Endodermal cell (in vitro differentiated cells): ENCODE data around the gene ZMYND8. TPM values are rescaled to one million over a fixed set of nuclear protein-coding genes. Genes with fewer than 3 reads are reported as not detected.
"Not testable (repeated sequence)": the region's sequence is repeated elsewhere in the genome, so short reads cannot be mapped to it uniquely, and the experiment has no call there.

Experiments used
- DNase-seq: peaks from one replicate; pipeline ENCODE4 v3.0.0-alpha.2; 2017
- H3K27ac ChIP-seq: 2 replicates; pipeline ENCODE4 v1.5.1; 2013; ENCODE audit warnings: mild to moderate bottlenecking, low read depth, low read length, moderate library complexity
- H3K27me3 ChIP-seq: 2 replicates; pipeline ENCODE4 v1.6.1; 2013; ENCODE audit warnings: mild to moderate bottlenecking, low read length, moderate library complexity; ENCODE audit not compliant: insufficient read depth, control insufficient read depth, poor library complexity, severe bottlenecking
- H3K36me3 ChIP-seq: 2 replicates; pipeline ENCODE4 v1.7.0; 2013; ENCODE audit warnings: mild to moderate bottlenecking, low read length, moderate library complexity; ENCODE audit not compliant: control insufficient read depth, insufficient read depth
- H3K4me1 ChIP-seq: one replicate; pipeline ENCODE4 v1.7.0; 2013; ENCODE audit warnings: low read length; ENCODE audit not compliant: control insufficient read depth, insufficient read depth
- H3K4me3 ChIP-seq: 2 replicates; pipeline ENCODE4 v1.5.1; 2013; ENCODE audit warnings: mild to moderate bottlenecking, low read length, moderate library complexity
- H3K9ac ChIP-seq: 2 replicates; pipeline ENCODE4 v1.6.1; 2013; ENCODE audit warnings: mild to moderate bottlenecking, low read length, moderate library complexity; ENCODE audit not compliant: poor library complexity, severe bottlenecking; ENCODE audit errors: extremely low read depth
- H3K9me3 ChIP-seq: 2 replicates; pipeline ENCODE4 v1.6.1; 2013; ENCODE audit warnings: mild to moderate bottlenecking, low read length, moderate library complexity; ENCODE audit not compliant: control insufficient read depth
- H3K27ac Mint-ChIP-seq: 2 replicates; pipeline ENCODE4 v1.8.0; 2020; ENCODE audit warnings: mixed read lengths
- H3K27me3 Mint-ChIP-seq: 2 replicates; pipeline ENCODE4 v1.8.0; 2021; ENCODE audit warnings: mild to moderate bottlenecking, mixed read lengths; ENCODE audit not compliant: insufficient read depth
- H3K36me3 Mint-ChIP-seq: 2 replicates; pipeline ENCODE4 v1.8.0; 2020; ENCODE audit warnings: low read depth, mixed read lengths
- H3K4me1 Mint-ChIP-seq: 2 replicates; pipeline ENCODE4 v1.8.0; 2020; ENCODE audit warnings: mixed read lengths
- H3K4me3 Mint-ChIP-seq: 2 replicates; pipeline ENCODE4 v1.8.0; 2020; ENCODE audit warnings: mild to moderate bottlenecking, moderate library complexity, mixed read lengths
- H3K9me3 Mint-ChIP-seq: 2 replicates; pipeline ENCODE4 v1.8.0; 2020; ENCODE audit warnings: mild to moderate bottlenecking, mixed read lengths
- WGBS, 2 experiments: methylation state at CpG; one replicate each; pipeline versions ENCODE4 v1.1.5 to v1.1.7; 2013; ENCODE audit warnings: missing lambda C conversion rate in 2 of 2, mixed read lengths in 1 of 2; ENCODE audit not compliant: insufficient coverage in 1 of 2, insufficient read length in 1 of 2; 5-methylcytosine and 5-hydroxymethylcytosine counted together
- total RNA-seq, 2 donors: library from RNA; stranded (reverse); fragmentation: NEBNext Ultra II Directional in 1 of 2; extraction: Animal tissue kit (Norgen Biotek cat#: 25700) in 1 of 2; gene quantifications; 2 replicates in 1 of 2; 3 replicates in 1 of 2; pipeline ENCODE4 v1.2.1, GENCODE V29; 2021
- TF ChIP-seq, protein P1 (sequence below): fragments of 200-600 bp; sonication (generic); conservative IDR thresholded peaks from 2 replicates; pipeline ENCODE4 v1.5.0; 2021; ENCODE audit warnings: antibody characterized with exemption, mild to moderate bottlenecking

The ZMYND8 gene
- total RNA-seq, 2 donors from 2014 or later: 85.0 to 99.9 TPM

DNA sequence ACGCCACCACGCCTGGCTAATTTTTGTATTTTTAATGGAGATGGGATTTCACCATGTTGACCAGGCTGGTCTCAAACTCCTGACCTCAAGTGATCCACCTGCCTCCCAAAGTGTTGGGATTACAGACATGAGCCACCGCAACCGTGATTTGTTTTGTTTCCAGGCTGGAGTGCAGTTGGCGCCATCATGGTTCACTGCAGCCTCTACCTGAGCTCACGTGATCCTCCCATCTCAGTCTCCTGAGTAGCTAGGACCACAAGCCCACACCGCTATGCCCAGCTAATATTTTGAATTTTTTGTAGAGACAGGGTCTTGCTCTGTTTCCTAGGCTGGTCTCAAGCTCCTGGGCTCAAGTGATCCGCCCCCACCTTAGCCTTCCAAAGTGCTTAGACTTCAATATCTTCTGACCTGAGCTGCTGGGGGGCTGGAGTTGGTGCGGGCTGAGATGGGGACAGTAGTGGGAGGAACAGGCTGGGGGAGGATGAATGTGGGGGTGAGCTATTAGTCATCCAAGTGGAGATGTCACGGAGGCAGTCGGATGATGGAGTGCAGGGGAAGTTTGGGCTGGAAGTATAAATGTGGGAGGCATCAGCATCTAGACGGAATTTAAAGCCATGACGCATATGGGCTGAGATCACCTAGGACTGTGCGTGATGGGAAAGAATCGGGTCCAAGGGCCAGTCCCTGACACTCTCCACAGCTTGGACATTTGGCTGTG lies 23.1 kb upstream of the ZMYND8 start:
- Mint-ChIP-seq H3K27me3 (no peaks in the 10 kb centered on the region), H3K4me1 (peaks cover 14% of the 10 kb centered on the region), H3K36me3 (no peaks in the 10 kb centered on the region), H3K9me3 (no peaks in the 10 kb centered on the region), H3K27ac (no peak overlapping the region), H3K4me3 (no peak overlapping the region)
- WGBS, 2 experiments: 93 to 96% methylated on average over 11 to 15 of the region's 15 CpGs
- no peaks in the 10 kb centered on the region for H3K36me3 ChIP-seq
- H3K27me3 ChIP-seq: no peaks in the 10 kb centered on the region
- no peak overlapping the region for H3K4me3 ChIP-seq
- H3K9ac ChIP-seq: no peak overlapping the region
- H3K27ac ChIP-seq: no peak overlapping the region
- no peaks in the 10 kb centered on the region for H3K9me3 ChIP-seq
- DNase-seq: no peak
- no peaks in the 10 kb centered on the region for H3K4me1 ChIP-seq
- TF ChIP-seq, protein P1, sequence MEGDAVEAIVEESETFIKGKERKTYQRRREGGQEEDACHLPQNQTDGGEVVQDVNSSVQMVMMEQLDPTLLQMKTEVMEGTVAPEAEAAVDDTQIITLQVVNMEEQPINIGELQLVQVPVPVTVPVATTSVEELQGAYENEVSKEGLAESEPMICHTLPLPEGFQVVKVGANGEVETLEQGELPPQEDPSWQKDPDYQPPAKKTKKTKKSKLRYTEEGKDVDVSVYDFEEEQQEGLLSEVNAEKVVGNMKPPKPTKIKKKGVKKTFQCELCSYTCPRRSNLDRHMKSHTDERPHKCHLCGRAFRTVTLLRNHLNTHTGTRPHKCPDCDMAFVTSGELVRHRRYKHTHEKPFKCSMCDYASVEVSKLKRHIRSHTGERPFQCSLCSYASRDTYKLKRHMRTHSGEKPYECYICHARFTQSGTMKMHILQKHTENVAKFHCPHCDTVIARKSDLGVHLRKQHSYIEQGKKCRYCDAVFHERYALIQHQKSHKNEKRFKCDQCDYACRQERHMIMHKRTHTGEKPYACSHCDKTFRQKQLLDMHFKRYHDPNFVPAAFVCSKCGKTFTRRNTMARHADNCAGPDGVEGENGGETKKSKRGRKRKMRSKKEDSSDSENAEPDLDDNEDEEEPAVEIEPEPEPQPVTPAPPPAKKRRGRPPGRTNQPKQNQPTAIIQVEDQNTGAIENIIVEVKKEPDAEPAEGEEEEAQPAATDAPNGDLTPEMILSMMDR: no peak

DNA sequence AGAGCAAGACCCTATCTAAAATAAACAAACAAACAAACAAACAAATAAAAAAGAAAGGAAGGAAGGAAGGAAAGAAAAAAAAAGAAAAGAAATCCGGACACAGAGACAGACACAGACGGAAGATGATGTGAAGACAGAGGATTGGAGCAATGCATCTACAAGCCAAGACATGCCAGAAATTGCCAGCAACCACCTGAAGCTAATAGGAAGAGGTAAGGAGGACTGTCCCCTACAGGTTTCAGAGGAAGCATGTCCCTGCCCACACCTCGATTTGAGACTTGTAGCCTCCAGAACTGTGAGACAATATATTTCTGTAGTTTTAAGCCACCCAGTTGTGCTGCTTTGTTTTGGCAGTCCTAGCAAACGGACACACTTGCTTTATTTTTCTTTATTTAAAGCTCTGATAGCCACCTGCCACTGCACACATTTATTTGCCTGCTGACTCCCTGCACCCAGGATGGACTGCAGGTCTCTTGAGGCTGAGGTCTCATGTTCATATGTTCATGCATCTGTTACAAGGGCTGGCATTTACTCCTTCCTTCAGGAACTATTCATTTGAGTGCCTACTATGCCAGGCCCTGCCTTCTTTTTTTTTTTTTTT lies 20.7 kb upstream of the ZMYND8 start:
- DNase-seq: no peak
- no peak overlapping the region for H3K4me3 ChIP-seq
- Mint-ChIP-seq H3K4me1 (peaks cover 10% of the 10 kb centered on the region), H3K27ac (no peak overlapping the region), H3K4me3 (no peak overlapping the region), H3K9me3 (no peaks in the 10 kb centered on the region), H3K27me3 (no peaks in the 10 kb centered on the region), H3K36me3 (no peaks in the 10 kb centered on the region)
- H3K36me3 ChIP-seq: no peaks in the 10 kb centered on the region
- no peak overlapping the region for H3K27ac ChIP-seq
- no peaks in the 10 kb centered on the region for H3K9me3 ChIP-seq
- WGBS, 2 experiments: 82 to 86% methylated on average over 4 of the region's 4 CpGs
- H3K27me3 ChIP-seq: no peaks in the 10 kb centered on the region
- no peak overlapping the region for H3K9ac ChIP-seq
- TF ChIP-seq, protein P1: peak; percentile 51
- H3K4me1 ChIP-seq: peaks cover 9% of the 10 kb centered on the region

DNA sequence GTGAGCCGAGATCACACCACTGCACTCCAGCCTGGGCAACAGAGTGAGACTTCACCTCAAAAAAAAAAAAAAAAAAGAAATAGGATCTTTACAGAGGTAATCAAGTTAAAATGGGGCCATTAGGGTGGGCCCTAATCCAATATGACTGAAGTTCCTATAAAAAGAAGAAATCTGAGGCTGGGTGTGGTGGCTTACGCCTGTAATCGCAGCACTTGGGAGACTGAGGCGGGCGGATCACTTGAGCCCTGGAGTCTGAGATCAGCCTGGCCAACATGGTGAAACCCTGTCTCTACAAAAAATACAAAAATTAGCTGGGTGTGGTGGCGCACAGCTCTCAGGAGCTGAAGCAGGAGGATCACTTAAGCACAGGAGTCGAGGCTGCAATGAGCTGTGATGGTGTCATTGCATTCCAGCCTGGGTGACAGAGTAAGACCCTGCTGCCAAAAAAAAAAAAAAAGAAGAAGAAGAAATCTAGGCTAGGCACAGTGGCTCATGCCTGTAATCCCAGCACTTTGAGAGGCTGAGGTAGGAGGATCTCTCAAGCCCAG lies 19.7 kb upstream of the ZMYND8 start:
- H3K4me1 Mint-ChIP-seq: peaks cover 15% of the 10 kb centered on the region
- not testable (repeated sequence) for H3K27me3 Mint-ChIP-seq, H3K27ac Mint-ChIP-seq, H3K36me3 ChIP-seq, H3K9me3 ChIP-seq, H3K4me3 Mint-ChIP-seq, H3K9me3 Mint-ChIP-seq, H3K4me3 ChIP-seq, DNase-seq, H3K36me3 Mint-ChIP-seq, H3K27me3 ChIP-seq, H3K27ac ChIP-seq, H3K4me1 ChIP-seq, H3K9ac ChIP-seq
- WGBS, 2 experiments: 85 to 93% methylated on average over 2 to 7 of the region's 7 CpGs

DNA sequence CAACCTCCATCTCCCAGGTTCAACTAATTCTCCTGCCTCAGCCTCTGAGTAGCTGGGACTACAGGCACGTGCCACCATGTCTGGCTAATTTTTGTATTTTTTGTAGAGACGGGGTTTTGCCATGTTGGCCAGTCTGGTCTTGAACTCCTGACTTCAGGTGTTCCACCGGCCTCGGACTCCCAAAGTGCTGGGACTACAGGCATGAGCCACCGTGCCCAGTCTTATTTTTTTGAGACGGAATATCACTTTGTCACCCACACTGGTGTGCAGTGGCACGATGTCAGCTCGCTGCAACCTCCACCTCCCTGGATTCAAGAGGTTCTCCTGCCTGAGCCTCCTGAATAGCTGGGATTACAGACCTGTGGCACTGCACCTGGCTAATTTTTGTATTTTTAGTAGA lies 17.6 kb upstream of the ZMYND8 start:
- not testable (repeated sequence) for H3K4me3 Mint-ChIP-seq, H3K4me3 ChIP-seq, H3K9me3 Mint-ChIP-seq, H3K9ac ChIP-seq, H3K4me1 ChIP-seq, H3K36me3 Mint-ChIP-seq, H3K9me3 ChIP-seq, H3K36me3 ChIP-seq, DNase-seq, H3K27ac ChIP-seq, H3K27me3 ChIP-seq, H3K27ac Mint-ChIP-seq, H3K27me3 Mint-ChIP-seq
- 93 to 97% methylated on average over 8 of the region's 8 CpGs for WGBS, 2 experiments
- peaks cover 26% of the 10 kb centered on the region for H3K4me1 Mint-ChIP-seq
